HepG2 (cell line): ENCODE results near the gene GMNN. TPM values are rescaled to one million over a fixed set of nuclear protein-coding genes. Genes with fewer than 3 reads are reported as not detected.

Experiments used
- ATAC-seq: fragments of 200-7000 bp; cut with Tn5 transposase; 3 replicates; pipeline ENCODE4 v1.9.1; 2020; ENCODE audit warnings: mild to moderate bottlenecking, moderate library complexity
- BruUV-seq: library from RNA; stranded (reverse); fragments of 400-500 nt; replicated peaks from 2 replicates; lab custom pipeline; 2021; lab: Mats Ljungman, UMichigan
- CTCF ChIA-PET: fragments of 300-600 bp; formaldehyde crosslinking; extraction: SDS; loops from one replicate; lab custom pipeline; 2021; ENCODE audit warnings: low total read pairs, inconsistent platforms, low intra/inter-chr PET ratio; lab: Yijun Ruan, JAX
- POLR2A ChIA-PET: fragments of 350-600 bp; sonication (Branson Sonifier 250); formaldehyde crosslinking; loops from one replicate; lab custom pipeline; 2020; ENCODE audit warnings: antibody characterized with exemption, inconsistent platforms; lab: Yijun Ruan, JAX
- DNase-seq: peaks from one replicate; pipeline ENCODE4 v3.0.0-alpha.2; 2015; ENCODE audit warnings: low spot score
- FAIRE-seq: peaks from 3 replicates; lab custom pipeline; 2011; peaks lifted over from hg19 to GRCh38; lab: Jason Lieb, UNC
- H2AFZ ChIP-seq: one replicate; pipeline ENCODE4 v1.6.1; 2011; ENCODE audit warnings: low read length, inconsistent platforms
- H3K27ac ChIP-seq: fragments of 300-600 bp; 3 replicates; pipeline ENCODE4 v1.8.0; 2011; ENCODE audit warnings: mixed run types, mild to moderate bottlenecking, mixed read lengths, low read length, inconsistent platforms; ENCODE audit not compliant: insufficient read depth; ENCODE audit errors: extremely low read length
- H3K27me3 ChIP-seq, 2 experiments: fragments of 200-600 bp in 1 of 2; 2 replicates in 1 of 2; 3 replicates in 1 of 2; pipeline versions ENCODE4 v1.6.0 to v1.8.0; 2011; ENCODE audit warnings: low read length in 2 of 2, mild to moderate bottlenecking in 2 of 2, moderate library complexity in 2 of 2, inconsistent platforms in 1 of 2; ENCODE audit not compliant: insufficient read depth in 2 of 2, control insufficient read depth in 1 of 2
- H3K36me3 ChIP-seq, 2 experiments: fragments of 200-600 bp in 1 of 2; replicated peaks in 1 of 2; 2 replicates in 1 of 2; 3 replicates in 1 of 2; pipeline versions ENCODE4 v1.5.1 to v1.8.0; 2011; ENCODE audit warnings: low read length in 2 of 2, inconsistent platforms in 1 of 2; ENCODE audit not compliant: insufficient read depth in 2 of 2, control insufficient read depth in 1 of 2
- H3K4me1 ChIP-seq: 2 replicates; pipeline ENCODE4 v1.5.1; 2012; ENCODE audit warnings: low read length, inconsistent platforms; ENCODE audit not compliant: insufficient read depth
- H3K4me2 ChIP-seq: 2 replicates; pipeline ENCODE4 v1.6.0; 2011; ENCODE audit warnings: low read depth, low read length, inconsistent platforms
- H3K4me3 ChIP-seq, 3 experiments: fragments of 200-600 bp in 1 of 3; sonication (generic), shearing (Covaris generic) in 1 of 3; replicated peaks in 1 of 3; 2 replicates each; pipeline ENCODE4 v1.5.1; 2011 to 2016; ENCODE audit warnings: low read length in 3 of 3, inconsistent platforms in 2 of 3, low read depth in 2 of 3, mild to moderate bottlenecking in 2 of 3, control low read depth in 1 of 3, mixed read lengths in 1 of 3; ENCODE audit not compliant: insufficient read depth in 1 of 3
- H3K79me2 ChIP-seq: one replicate; pipeline ENCODE4 v1.6.1; 2011; ENCODE audit warnings: low read length, inconsistent platforms; ENCODE audit not compliant: insufficient read depth
- H3K9ac ChIP-seq: 2 replicates; pipeline ENCODE4 v1.6.0; 2011; ENCODE audit warnings: mild to moderate bottlenecking, low read depth, low read length, inconsistent platforms; ENCODE audit not compliant: insufficient read depth
- H3K9me3 ChIP-seq: 2 replicates; pipeline ENCODE4 v1.5.1; 2012; ENCODE audit warnings: mild to moderate bottlenecking, low read length
- H4K20me1 ChIP-seq: 2 replicates; pipeline ENCODE4 v1.6.0; 2011; ENCODE audit warnings: inconsistent platforms, mild to moderate bottlenecking, low read length, moderate library complexity; ENCODE audit not compliant: insufficient read depth
- ARID2 ChIP-seq: sonication (generic); formaldehyde crosslinking; IDR thresholded peaks from 2 replicates; pipeline ENCODE4 v1.8.1; 2022; ENCODE audit warnings: mild to moderate bottlenecking, missing genetic modification reagents, borderline replicate concordance
- CENPT ChIP-seq: sonication (generic); formaldehyde crosslinking; IDR thresholded peaks from 2 replicates; pipeline ENCODE4 v1.8.0; 2022; ENCODE audit warnings: low read depth, mild to moderate bottlenecking, moderate library complexity, missing genetic modification reagents
- HDAC6 ChIP-seq: fragments of 200-600 bp; sonication (generic); IDR thresholded peaks from 2 replicates; pipeline ENCODE4 v1.7.0; 2017; ENCODE audit warnings: mild to moderate bottlenecking, antibody characterized with exemption, low read length, low read depth
- KLF11 ChIP-seq: IDR thresholded peaks from 2 replicates; pipeline ENCODE4 v1.6.1; 2016; ENCODE audit warnings: missing compliant biosample characterization
- NFKBIZ ChIP-seq: IDR thresholded peaks from 2 replicates; pipeline ENCODE4 v1.6.1; 2018; ENCODE audit warnings: missing genetic modification reagents, missing compliant biosample characterization
- THAP7 ChIP-seq: sonication (generic); formaldehyde crosslinking; IDR thresholded peaks from 2 replicates; pipeline ENCODE4 v1.8.1; 2023; ENCODE audit warnings: mild to moderate bottlenecking, missing genetic modification reagents
- TSC22D2 ChIP-seq: sonication (generic); formaldehyde crosslinking; IDR thresholded peaks from 2 replicates; pipeline ENCODE4 v1.5.1; 2020; ENCODE audit warnings: missing genetic modification reagents, mild to moderate bottlenecking, borderline replicate concordance
- ZNF432 ChIP-seq: sonication (generic); formaldehyde crosslinking; IDR thresholded peaks from 2 replicates; pipeline ENCODE4 v1.5.0; 2020; ENCODE audit warnings: missing genetic modification reagents, mild to moderate bottlenecking, borderline replicate concordance
- ZNF747 ChIP-seq: sonication (generic); formaldehyde crosslinking; IDR thresholded peaks from 2 replicates; pipeline ENCODE4 v1.8.1; 2023; ENCODE audit warnings: missing genetic modification reagents, mild to moderate bottlenecking, borderline replicate concordance
- WGBS: methylation state at CpG from one replicate; pipeline ENCODE4 v1.1.6; 2017; ENCODE audit warnings: low lambda C conversion rate; 5-methylcytosine and 5-hydroxymethylcytosine counted together
- in situ Hi-C: cut with HindIII; loops from 2 replicates; pipeline ENCODE4 v1.10.0; 2017; ENCODE audit warnings: low pct_unique_long_range_greater_than_20kb; ENCODE audit not compliant: extremely low pct_ligation_motif_present
- intact Hi-C: fragments of 100-400 bp; cut with micrococcal nuclease; formaldehyde crosslinking; loops from one replicate; pipeline ENCODE4 v1.10.0; 2022; ENCODE audit not compliant: unreplicated experiment
- polyA plus RNA-seq, 8 experiments: library from polyadenylated mRNA; depleted of rRNA in 3 of 8; stranded (reverse) in 7 of 8; unstranded in 1 of 8; fragments of >200 nt; fragmentation: Illumina TruSeq in 4 of 8; extraction: Trizol in 4 of 8; gene quantifications; 2 replicates each; pipeline versions ENCODE4 v1.2.1 to v1.2.3, GENCODE V29; 2011 to 2016; ENCODE audit warnings: low read depth in 4 of 8, missing spikeins in 1 of 8, mixed read lengths in 1 of 8; ENCODE audit not compliant: insufficient read depth in 1 of 8
- total RNA-seq, 5 experiments: library from RNA; depleted of rRNA; stranded (reverse); fragments of >200 nt; fragmentation: Illumina TruSeq; extraction: Trizol; gene quantifications; 2 replicates each; pipeline ENCODE4 v1.2.3, GENCODE V29; 2016; ENCODE audit warnings: low read depth in 1 of 5
- TF ChIP-seq, protein P1 (sequence below): sonication (generic); formaldehyde crosslinking; IDR thresholded peaks from 2 replicates; pipeline ENCODE4 v1.4.0; 2020; ENCODE audit warnings: missing genetic modification reagents
- TF ChIP-seq, protein P2 (sequence below): sonication (generic); formaldehyde crosslinking; IDR thresholded peaks from 2 replicates; pipeline ENCODE4 v1.8.1; 2023; ENCODE audit warnings: mild to moderate bottlenecking, missing genetic modification reagents, borderline replicate concordance
- TF ChIP-seq, protein P3 (sequence below): sonication (generic); formaldehyde crosslinking; IDR thresholded peaks from 2 replicates; pipeline ENCODE4 v1.8.0; 2022; ENCODE audit warnings: missing genetic modification reagents, mild to moderate bottlenecking, inconsistent platforms, borderline replicate concordance

GMNN gene
- total and polyA plus RNA-seq, 2 of the 13 experiments (the other 11 are each of a cell fraction or from before 2014, with no cell fraction given): 61.8 to 154 TPM

DNA sequence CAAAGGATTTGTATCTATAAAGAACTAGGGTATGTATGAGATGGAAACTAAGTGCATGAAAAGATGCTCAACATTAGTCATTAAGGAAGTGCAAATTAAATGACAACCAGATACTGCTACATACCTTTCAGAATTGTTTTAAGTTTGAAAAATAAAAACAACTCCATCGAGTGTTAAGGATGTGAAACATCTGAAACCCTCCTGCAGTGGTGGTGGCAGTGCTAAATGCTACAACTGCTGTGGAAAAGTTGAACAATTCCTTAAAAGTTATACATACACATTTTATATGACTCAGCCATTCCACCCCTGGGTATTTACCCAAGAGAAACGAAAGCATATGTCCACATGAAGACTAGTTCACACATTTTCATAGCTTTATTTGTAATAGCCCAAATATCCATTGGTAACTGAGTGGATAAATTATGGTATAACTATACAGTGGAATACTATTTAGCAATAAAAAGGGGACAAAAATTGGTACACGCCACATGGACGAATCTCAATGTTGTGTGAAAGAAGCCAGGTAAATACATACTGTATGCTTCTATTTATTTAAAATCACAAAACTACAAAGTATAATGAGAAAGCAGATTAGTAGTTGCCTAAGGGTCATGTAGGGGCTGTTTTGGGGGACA lies 13.4 kb downstream of the GMNN start (continued):
- TF ChIP-seq ZNF432 (CRISPR knock-in tag): no peak
- TF ChIP-seq ZNF747 (CRISPR knock-in tag): no peak
- TF ChIP-seq, protein P1, sequence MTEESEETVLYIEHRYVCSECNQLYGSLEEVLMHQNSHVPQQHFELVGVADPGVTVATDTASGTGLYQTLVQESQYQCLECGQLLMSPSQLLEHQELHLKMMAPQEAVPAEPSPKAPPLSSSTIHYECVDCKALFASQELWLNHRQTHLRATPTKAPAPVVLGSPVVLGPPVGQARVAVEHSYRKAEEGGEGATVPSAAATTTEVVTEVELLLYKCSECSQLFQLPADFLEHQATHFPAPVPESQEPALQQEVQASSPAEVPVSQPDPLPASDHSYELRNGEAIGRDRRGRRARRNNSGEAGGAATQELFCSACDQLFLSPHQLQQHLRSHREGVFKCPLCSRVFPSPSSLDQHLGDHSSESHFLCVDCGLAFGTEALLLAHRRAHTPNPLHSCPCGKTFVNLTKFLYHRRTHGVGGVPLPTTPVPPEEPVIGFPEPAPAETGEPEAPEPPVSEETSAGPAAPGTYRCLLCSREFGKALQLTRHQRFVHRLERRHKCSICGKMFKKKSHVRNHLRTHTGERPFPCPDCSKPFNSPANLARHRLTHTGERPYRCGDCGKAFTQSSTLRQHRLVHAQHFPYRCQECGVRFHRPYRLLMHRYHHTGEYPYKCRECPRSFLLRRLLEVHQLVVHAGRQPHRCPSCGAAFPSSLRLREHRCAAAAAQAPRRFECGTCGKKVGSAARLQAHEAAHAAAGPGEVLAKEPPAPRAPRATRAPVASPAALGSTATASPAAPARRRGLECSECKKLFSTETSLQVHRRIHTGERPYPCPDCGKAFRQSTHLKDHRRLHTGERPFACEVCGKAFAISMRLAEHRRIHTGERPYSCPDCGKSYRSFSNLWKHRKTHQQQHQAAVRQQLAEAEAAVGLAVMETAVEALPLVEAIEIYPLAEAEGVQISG (CRISPR knock-in tag): no peak
- no peak for TF ChIP-seq NFKBIZ (CRISPR knock-in tag)

DNA sequence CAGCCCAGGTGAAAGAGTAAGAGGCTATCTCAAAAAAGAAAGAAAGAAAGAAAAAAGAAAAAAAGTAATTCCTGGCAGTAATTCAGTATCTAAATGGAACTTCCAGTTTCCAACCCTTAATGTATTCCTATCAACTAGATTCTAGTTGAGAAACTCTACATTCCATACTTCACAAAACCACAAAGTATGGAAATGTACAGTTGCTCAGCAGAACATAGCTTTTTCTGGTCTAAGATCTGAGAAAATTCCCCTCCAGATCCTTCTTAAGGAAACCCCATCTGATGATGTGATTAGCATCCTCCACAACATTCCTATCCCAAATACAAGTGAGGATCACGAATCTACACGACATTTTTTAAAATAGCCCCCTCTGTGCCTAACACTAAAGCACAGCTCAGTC lies 20.4 kb downstream of the GMNN start:
- no peak overlapping the region for H2AFZ ChIP-seq
- no peak for FAIRE-seq
- no peak overlapping the region for H3K4me2 ChIP-seq
- ChIA-PET CTCF (no interaction called here), POLR2A (no interaction called here)
- H3K4me1 ChIP-seq: peaks cover 21% of the 10 kb centered on the region
- intact Hi-C loops: no loop called here
- no peak for DNase-seq
- no peak overlapping the region for H3K9ac ChIP-seq
- no TSS peak for BruUV-seq
- WGBS: 61% methylated on average over 2 of the region's 2 CpGs
- no peaks in the 10 kb centered on the region for H3K79me2 ChIP-seq
- no peak for TF ChIP-seq KLF11 (CRISPR knock-in tag)
- TF ChIP-seq THAP7 (CRISPR knock-in tag): no peak
- no peak for TF ChIP-seq CENPT (CRISPR knock-in tag)
- TF ChIP-seq, protein P2, sequence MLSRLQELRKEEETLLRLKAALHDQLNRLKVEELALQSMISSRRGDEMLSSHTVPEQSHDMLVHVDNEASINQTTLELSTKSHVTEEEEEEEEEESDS (CRISPR knock-in tag): no peak
- TF ChIP-seq TSC22D2: no peak
- TF ChIP-seq, protein P3, sequence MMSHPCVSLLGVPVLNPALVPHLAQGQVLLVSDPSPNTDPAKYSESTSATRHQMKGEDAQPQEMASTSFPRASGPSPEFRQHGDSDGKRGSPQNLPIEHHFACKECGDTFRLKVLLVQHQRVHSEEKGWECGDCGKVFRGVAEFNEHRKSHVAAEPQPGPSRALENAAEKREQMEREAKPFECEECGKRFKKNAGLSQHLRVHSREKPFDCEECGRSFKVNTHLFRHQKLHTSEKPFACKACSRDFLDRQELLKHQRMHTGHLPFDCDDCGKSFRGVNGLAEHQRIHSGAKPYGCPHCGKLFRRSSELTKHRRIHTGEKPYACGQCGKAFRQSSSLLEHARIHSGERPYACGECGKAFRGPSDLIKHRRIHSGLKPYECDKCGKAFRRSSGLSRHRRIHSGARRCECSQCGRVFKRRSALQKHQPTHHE (CRISPR knock-in tag): no peak
- no peak for TF ChIP-seq ARID2 (CRISPR knock-in tag)
- TF ChIP-seq HDAC6: no peak
- TF ChIP-seq, all 625 proteins: peak for 0
- H3K9me3 ChIP-seq: no peaks in the 10 kb centered on the region
- H4K20me1 ChIP-seq: no peaks in the 10 kb centered on the region
- in situ Hi-C loops: no loop called here
- H3K36me3 ChIP-seq: no peaks in the 10 kb centered on the region
- no peak overlapping the region for H3K27ac ChIP-seq
- H3K27me3 ChIP-seq: no peaks in the 10 kb centered on the region
- ATAC-seq: no peak
- H3K4me3 ChIP-seq: no peak overlapping the region
